ENCODE measurements around the gene FSIP1.

Gene FSIP1

GRCh38 chr15:39823634-39824033, 41.0 kb upstream of the FSIP1 start:
- Histone ChIP-seq H2AK5ac (ENCODE audit: low read length) (no peak overlapping the region), H3K36me3 (ENCODE audit: control insufficient read depth in 1 of 2, insufficient read depth in 2 of 2, low read length in 2 of 2) (no peaks in the 10 kb centered on the region)
- no CpG with 5 or more reads among the region's 2 CpGs for WGBS (ENCODE audit: extremely low coverage, insufficient coverage, insufficient read length)

GRCh38 chr15:39820050-39820602, 37.5 kb upstream of the FSIP1 start:
- Histone ChIP-seq H3K9ac (ENCODE audit: low read length) (no peak overlapping the region), H3K14ac (ENCODE audit: low read length) (no peak overlapping the region), H3K27ac (ENCODE audit: low read depth, low read length) (no peak overlapping the region), H4K8ac (ENCODE audit: low read depth, low read length) (no peak overlapping the region), H3K4ac (ENCODE audit: low read depth, low read length) (no peak overlapping the region), H3K9me3 (ENCODE audit: insufficient read depth, low read depth, low read length) (peaks cover 2% of the 10 kb centered on the region), H2AFZ (ENCODE audit: insufficient read depth, low read length, poor library complexity) (no peak overlapping the region), H2AK5ac (ENCODE audit: low read length) (no peak overlapping the region), H3K18ac (ENCODE audit: low read length) (no peak overlapping the region), H3K4me3 (ENCODE audit: low read depth, low read length) (no peak overlapping the region), H3K27me3 (ENCODE audit: insufficient read depth, low read length) (no peaks in the 10 kb centered on the region), H3K23ac (ENCODE audit: low read length) (no peak overlapping the region), H2BK120ac (ENCODE audit: insufficient read depth, low read length, poor library complexity) (no peak overlapping the region), H3K79me2 (ENCODE audit: control insufficient read depth, insufficient read depth, low read length, poor library complexity) (no peaks in the 10 kb centered on the region), H4K91ac (ENCODE audit: low read depth, low read length) (no peak overlapping the region), H3K4me2 (ENCODE audit: low read length) (no peak overlapping the region), H4K12ac (ENCODE audit: low read depth, low read length) (no peak overlapping the region), H2BK5ac (ENCODE audit: low read depth, low read length, poor library complexity) (no peak overlapping the region), H2BK12ac (ENCODE audit: low read length) (no peak overlapping the region), H3K36me3 (ENCODE audit: control insufficient read depth in 1 of 2, insufficient read depth in 2 of 2, low read length in 2 of 2) (no peaks in the 10 kb centered on the region), H3K79me1 (ENCODE audit: low read length) (no peaks in the 10 kb centered on the region), H3K4me1 (ENCODE audit: control insufficient read depth in 1 of 2, insufficient read depth in 2 of 2, low read length in 2 of 2) (no peaks in the 10 kb centered on the region)
- WGBS (ENCODE audit: extremely low coverage, insufficient coverage, insufficient read length) = no CpG with 5 or more reads among the region's 3 CpGs
- DNase-seq = no peak

More at GRCh38 chr15:39823634-39824033, 41.0 kb upstream of the FSIP1 start:
- Histone ChIP-seq H3K27me3 (ENCODE audit: insufficient read depth, low read length) (no peaks in the 10 kb centered on the region), H3K23ac (ENCODE audit: low read length) (no peak overlapping the region), H2BK12ac (ENCODE audit: low read length) (no peak overlapping the region), H4K91ac (ENCODE audit: low read depth, low read length) (no peak overlapping the region), H3K79me2 (ENCODE audit: control insufficient read depth, insufficient read depth, low read length, poor library complexity) (no peaks in the 10 kb centered on the region), H3K18ac (ENCODE audit: low read length) (no peak overlapping the region), H3K14ac (ENCODE audit: low read length) (no peak overlapping the region), H3K4me3 (ENCODE audit: low read depth, low read length) (no peak overlapping the region), H3K4ac (ENCODE audit: low read depth, low read length) (no peak overlapping the region), H3K79me1 (ENCODE audit: low read length) (no peaks in the 10 kb centered on the region), H3K9me3 (ENCODE audit: insufficient read depth, low read depth, low read length) (peaks cover 3% of the 10 kb centered on the region), H3K4me2 (ENCODE audit: low read length) (no peak overlapping the region), H2BK120ac (ENCODE audit: insufficient read depth, low read length, poor library complexity) (no peak overlapping the region), H3K9ac (ENCODE audit: low read length) (no peak overlapping the region), H3K4me1 (ENCODE audit: control insufficient read depth in 1 of 2, insufficient read depth in 2 of 2, low read length in 2 of 2) (no peaks in the 10 kb centered on the region), H4K8ac (ENCODE audit: low read depth, low read length) (no peak overlapping the region), H4K12ac (ENCODE audit: low read depth, low read length) (no peak overlapping the region), H2AFZ (ENCODE audit: insufficient read depth, low read length, poor library complexity) (no peak overlapping the region), H3K27ac (ENCODE audit: low read depth, low read length) (no peak overlapping the region), H2BK5ac (ENCODE audit: low read depth, low read length, poor library complexity) (no peak overlapping the region)
- DNase-seq = no peak

GRCh38 chr15:39819533-39819932, 36.9 kb upstream of the FSIP1 start:
- Histone ChIP-seq H2AK5ac (ENCODE audit: low read length) (no peak overlapping the region), H3K14ac (ENCODE audit: low read length) (no peak overlapping the region), H4K8ac (ENCODE audit: low read depth, low read length) (no peak overlapping the region), H2BK120ac (ENCODE audit: insufficient read depth, low read length, poor library complexity) (no peak overlapping the region), H2AFZ (ENCODE audit: insufficient read depth, low read length, poor library complexity) (no peak overlapping the region), H2BK12ac (ENCODE audit: low read length) (no peak overlapping the region), H3K18ac (ENCODE audit: low read length) (no peak overlapping the region), H3K4ac (ENCODE audit: low read depth, low read length) (no peak overlapping the region), H3K4me3 (ENCODE audit: low read depth, low read length) (no peak overlapping the region), H3K9me3 (ENCODE audit: insufficient read depth, low read depth, low read length) (peaks cover 2% of the 10 kb centered on the region), H2BK5ac (ENCODE audit: low read depth, low read length, poor library complexity) (no peak overlapping the region), H3K27ac (ENCODE audit: low read depth, low read length) (no peak overlapping the region), H3K4me2 (ENCODE audit: low read length) (no peak overlapping the region), H4K12ac (ENCODE audit: low read depth, low read length) (no peak overlapping the region), H3K4me1 (ENCODE audit: control insufficient read depth in 1 of 2, insufficient read depth in 2 of 2, low read length in 2 of 2) (no peaks in the 10 kb centered on the region), H3K79me2 (ENCODE audit: control insufficient read depth, insufficient read depth, low read length, poor library complexity) (no peaks in the 10 kb centered on the region), H3K23ac (ENCODE audit: low read length) (no peak overlapping the region), H3K9ac (ENCODE audit: low read length) (no peak overlapping the region), H4K91ac (ENCODE audit: low read depth, low read length) (no peak overlapping the region), H3K36me3 (ENCODE audit: control insufficient read depth in 1 of 2, insufficient read depth in 2 of 2, low read length in 2 of 2) (no peaks in the 10 kb centered on the region), H3K27me3 (ENCODE audit: insufficient read depth, low read length) (no peaks in the 10 kb centered on the region), H3K79me1 (ENCODE audit: low read length) (no peaks in the 10 kb centered on the region)
- DNase-seq = no peak
- no CpG with 5 or more reads among the region's 3 CpGs for WGBS (ENCODE audit: extremely low coverage, insufficient coverage, insufficient read length)

GRCh38 chr15:39817892-39818291, 35.3 kb upstream of the FSIP1 start:
- no peak overlapping the region for H3K23ac ChIP-seq (ENCODE audit: low read length)
- no peaks in the 10 kb centered on the region for H3K79me2 ChIP-seq (ENCODE audit: control insufficient read depth, insufficient read depth, low read length, poor library complexity)
- no peaks in the 10 kb centered on the region for H3K27me3 ChIP-seq (ENCODE audit: insufficient read depth, low read length)
- H2AK5ac ChIP-seq (ENCODE audit: low read length) = no peak overlapping the region
- H3K14ac ChIP-seq (ENCODE audit: low read length) = no peak overlapping the region
- no peak overlapping the region for H3K4me2 ChIP-seq (ENCODE audit: low read length)
- no peaks in the 10 kb centered on the region for H3K36me3 ChIP-seq (ENCODE audit: control insufficient read depth in 1 of 2, insufficient read depth in 2 of 2, low read length in 2 of 2)
- H3K4me3 ChIP-seq (ENCODE audit: low read depth, low read length) = no peak overlapping the region
- H4K8ac ChIP-seq (ENCODE audit: low read depth, low read length) = no peak overlapping the region
- no peak overlapping the region for H3K18ac ChIP-seq (ENCODE audit: low read length)
- no peaks in the 10 kb centered on the region for H3K9me3 ChIP-seq (ENCODE audit: insufficient read depth, low read depth, low read length)
- no peak overlapping the region for H2BK120ac ChIP-seq (ENCODE audit: insufficient read depth, low read length, poor library complexity)
- H3K9ac ChIP-seq (ENCODE audit: low read length) = no peak overlapping the region
- H3K4me1 ChIP-seq (ENCODE audit: control insufficient read depth in 1 of 2, insufficient read depth in 2 of 2, low read length in 2 of 2) = no peaks in the 10 kb centered on the region
- H2BK12ac ChIP-seq (ENCODE audit: low read length) = no peak overlapping the region
- no peaks in the 10 kb centered on the region for H3K79me1 ChIP-seq (ENCODE audit: low read length)
- no peak overlapping the region for H2BK5ac ChIP-seq (ENCODE audit: low read depth, low read length, poor library complexity)
- H4K12ac ChIP-seq (ENCODE audit: low read depth, low read length) = no peak overlapping the region
- no peak overlapping the region for H4K91ac ChIP-seq (ENCODE audit: low read depth, low read length)
- peak in 1 of 2 donors; percentile 7 for DNase-seq
- no peak overlapping the region for H3K27ac ChIP-seq (ENCODE audit: low read depth, low read length)
- no peak overlapping the region for H3K4ac ChIP-seq (ENCODE audit: low read depth, low read length)
- no peak overlapping the region for H2AFZ ChIP-seq (ENCODE audit: insufficient read depth, low read length, poor library complexity)
